ENCODE results near the gene MAP2K5. TPM values are rescaled to one million over a fixed set of nuclear protein-coding genes. Genes with fewer than 3 reads are reported as not detected.

MAP2K5 gene
- total and polyA plus RNA-seq, 7 donors: 9.8 to 24.0 (median 16.5) TPM

DNA sequence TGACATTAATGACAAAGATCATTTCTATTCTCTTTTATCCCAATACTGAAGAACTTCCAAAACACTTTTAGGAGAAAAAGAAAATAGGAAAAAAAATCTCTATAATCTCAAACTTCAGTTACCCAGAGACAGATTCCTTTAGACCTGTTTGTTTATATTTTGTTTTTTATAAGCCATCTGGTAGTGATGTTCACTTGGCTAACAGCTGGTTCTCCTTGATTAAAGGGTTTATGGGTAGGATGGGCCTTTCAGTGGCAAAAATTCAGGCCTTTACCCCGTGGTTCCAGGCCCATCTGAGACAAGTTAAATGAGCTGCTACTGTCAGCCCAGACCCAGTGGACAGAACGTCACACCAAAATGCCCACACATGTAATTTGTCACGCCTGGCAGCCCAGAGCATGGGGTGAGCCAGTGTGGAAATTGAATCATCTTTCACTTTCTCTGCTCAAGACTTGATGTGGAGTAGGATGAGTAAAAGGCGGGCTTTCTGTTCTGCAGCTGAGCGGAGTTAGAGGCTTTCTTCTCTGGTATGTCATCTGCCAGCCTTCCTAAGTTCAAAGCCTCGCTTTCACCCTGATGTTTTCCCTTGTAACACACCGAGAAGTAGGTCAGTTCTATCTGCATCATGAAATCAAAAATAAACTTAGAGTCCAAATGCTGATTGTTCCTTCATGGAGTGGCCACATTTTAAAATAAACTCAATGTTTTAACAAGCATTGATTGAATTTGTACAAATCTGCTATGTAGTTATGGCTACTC lies 220.3 kb downstream of the MAP2K5 start:
- 52 to 64% (median 53%) methylated on average over 7 of the region's 7 CpGs for WGBS, 3 donors
- Histone ChIP-seq H3K27ac (peak overlapping the region; percentile 51), H3K4me3 (no peak overlapping the region), H3K9me3 (no peaks in the 10 kb centered on the region), H3K27me3 (ENCODE audit: insufficient read depth in 3 of 3, low read length in 2 of 3) (no peaks in the 10 kb centered on the region), H3K36me3 (ENCODE audit: insufficient read depth in 1 of 2, low read depth in 1 of 2) (no peaks in the 10 kb centered on the region), H3K4me1 (peaks cover 5% of the 10 kb centered on the region)
- TF ChIP-seq, protein P1, sequence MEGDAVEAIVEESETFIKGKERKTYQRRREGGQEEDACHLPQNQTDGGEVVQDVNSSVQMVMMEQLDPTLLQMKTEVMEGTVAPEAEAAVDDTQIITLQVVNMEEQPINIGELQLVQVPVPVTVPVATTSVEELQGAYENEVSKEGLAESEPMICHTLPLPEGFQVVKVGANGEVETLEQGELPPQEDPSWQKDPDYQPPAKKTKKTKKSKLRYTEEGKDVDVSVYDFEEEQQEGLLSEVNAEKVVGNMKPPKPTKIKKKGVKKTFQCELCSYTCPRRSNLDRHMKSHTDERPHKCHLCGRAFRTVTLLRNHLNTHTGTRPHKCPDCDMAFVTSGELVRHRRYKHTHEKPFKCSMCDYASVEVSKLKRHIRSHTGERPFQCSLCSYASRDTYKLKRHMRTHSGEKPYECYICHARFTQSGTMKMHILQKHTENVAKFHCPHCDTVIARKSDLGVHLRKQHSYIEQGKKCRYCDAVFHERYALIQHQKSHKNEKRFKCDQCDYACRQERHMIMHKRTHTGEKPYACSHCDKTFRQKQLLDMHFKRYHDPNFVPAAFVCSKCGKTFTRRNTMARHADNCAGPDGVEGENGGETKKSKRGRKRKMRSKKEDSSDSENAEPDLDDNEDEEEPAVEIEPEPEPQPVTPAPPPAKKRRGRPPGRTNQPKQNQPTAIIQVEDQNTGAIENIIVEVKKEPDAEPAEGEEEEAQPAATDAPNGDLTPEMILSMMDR (IDR thresholded peaks at IDR 0.05): no peak
- DNase-seq (no peak), ATAC-seq (peak; percentile 51 to 86 (median 80))
- intact Hi-C loops (cut with DNase I): no loop called here

DNA sequence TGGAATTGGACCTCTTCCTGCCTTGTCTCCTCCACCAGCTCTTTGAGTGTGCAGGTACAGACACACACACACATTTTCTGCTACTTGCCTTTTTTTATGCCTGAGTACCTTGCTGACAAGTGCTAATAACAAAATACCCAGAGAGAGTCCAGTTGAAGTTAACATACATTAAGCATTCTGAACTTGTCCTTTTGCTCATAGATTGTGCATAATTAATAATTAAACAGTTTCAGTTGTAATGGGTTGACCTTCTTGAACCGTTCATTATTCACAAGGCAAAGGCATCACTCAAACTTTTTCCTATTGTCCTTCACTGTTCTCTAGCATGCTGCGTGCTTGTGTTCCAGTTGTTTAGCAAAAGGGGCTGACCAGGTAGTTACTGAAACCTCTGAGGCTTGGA lies 223.2 kb downstream of the MAP2K5 start:
- no peak for DNase-seq
- 88 to 91% (median 90%) methylated on average over 2 of the region's 2 CpGs for WGBS, 3 donors
- TF ChIP-seq, protein P1 (IDR thresholded peaks at IDR 0.05): no peak
- Histone ChIP-seq H3K4me1 (peaks cover 2% of the 10 kb centered on the region), H3K4me3 (no peak overlapping the region), H3K27me3 (ENCODE audit: insufficient read depth in 3 of 3, low read length in 2 of 3) (no peaks in the 10 kb centered on the region), H3K9me3 (no peaks in the 10 kb centered on the region), H3K27ac (no peak overlapping the region), H3K36me3 (ENCODE audit: insufficient read depth in 1 of 2, low read depth in 1 of 2) (no peaks in the 10 kb centered on the region)
- intact Hi-C loops (cut with DNase I): no loop called here
- no peak for ATAC-seq

DNA sequence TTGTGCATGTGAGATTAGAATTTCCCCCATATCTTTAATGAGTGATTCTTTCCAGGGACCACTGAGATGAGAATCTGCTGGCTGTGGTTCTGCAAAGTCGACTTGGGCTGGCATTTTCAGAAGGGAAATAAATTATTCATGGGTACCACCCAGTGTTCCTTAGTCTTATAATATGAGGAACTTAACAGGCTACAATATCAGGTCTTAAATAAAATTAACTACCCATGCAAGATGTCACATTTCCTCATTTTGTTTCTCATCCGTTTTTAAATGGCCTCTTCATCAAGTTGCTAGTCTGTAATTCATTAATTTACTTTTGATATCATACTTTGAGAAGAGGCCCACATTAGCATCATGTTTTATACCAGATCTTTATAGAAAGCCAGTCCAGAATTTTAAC lies 224.5 kb downstream of the MAP2K5 start:
- intact Hi-C loops (cut with DNase I): no loop called here
- ATAC-seq (no peak), DNase-seq (no peak)
- 45 to 63% (median 59%) methylated on average over 2 of the region's 2 CpGs for WGBS, 3 donors
- Histone ChIP-seq H3K4me3 (no peak overlapping the region), H3K9me3 (no peaks in the 10 kb centered on the region), H3K27me3 (ENCODE audit: insufficient read depth in 3 of 3, low read length in 2 of 3) (no peaks in the 10 kb centered on the region), H3K4me1 (no peaks in the 10 kb centered on the region), H3K36me3 (ENCODE audit: insufficient read depth in 1 of 2, low read depth in 1 of 2) (no peaks in the 10 kb centered on the region), H3K27ac (no peak overlapping the region)
- TF ChIP-seq, protein P1 (IDR thresholded peaks at IDR 0.05): no peak

DNA sequence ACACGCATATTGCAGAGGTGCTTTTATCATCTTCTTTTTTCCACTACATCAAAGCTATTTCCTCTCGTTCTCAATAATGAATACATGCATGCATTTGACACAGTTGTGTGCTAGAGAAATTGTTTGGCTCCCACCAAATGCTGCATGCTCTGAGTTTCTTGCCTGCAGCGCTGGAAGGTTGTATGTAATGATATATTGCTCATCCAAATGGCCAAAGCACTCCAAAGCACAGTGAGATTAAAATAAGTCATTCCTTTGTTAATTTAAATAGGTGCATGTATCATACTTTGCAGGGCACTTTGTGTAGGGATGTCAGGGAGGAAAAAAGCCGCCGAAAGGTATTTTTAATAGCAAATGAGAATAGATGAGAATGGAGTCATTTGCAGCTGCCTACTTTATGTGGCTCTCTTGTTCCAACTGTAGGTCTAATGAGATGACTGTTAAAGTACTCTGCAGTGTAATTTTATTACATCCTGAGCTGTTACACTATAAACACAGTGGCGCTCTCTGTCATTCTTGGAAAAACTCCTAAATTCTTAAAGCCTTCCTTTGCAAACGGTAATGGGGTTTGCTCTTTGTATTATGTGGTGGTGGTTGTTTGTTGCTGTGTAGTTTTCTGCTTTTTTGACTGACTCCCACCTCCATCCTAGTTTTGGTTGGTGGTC lies 225.9 kb downstream of the MAP2K5 start:
- WGBS, 3 donors: 87 to 90% (median 89%) methylated on average over 7 of the region's 7 CpGs
- intact Hi-C loops (cut with DNase I): no loop called here
- ATAC-seq (no peak), DNase-seq (no peak)
- TF ChIP-seq, protein P1 (IDR thresholded peaks at IDR 0.05): no peak
- no peak overlapping the region for H3K27ac ChIP-seq
- H3K27me3 ChIP-seq (ENCODE audit: insufficient read depth in 3 of 3, low read length in 2 of 3): no peaks in the 10 kb centered on the region
- H3K9me3 ChIP-seq: no peaks in the 10 kb centered on the region
- H3K36me3 ChIP-seq (ENCODE audit: insufficient read depth in 1 of 2, low read depth in 1 of 2): no peaks in the 10 kb centered on the region
- no peak overlapping the region for H3K4me3 ChIP-seq
- no peaks in the 10 kb centered on the region for H3K4me1 ChIP-seq

All from psoas muscle (tissue), 8 donors.